PC-9 (cell line): ENCODE measurements around the gene TMEM187.

ENCODE experiments used
- CTCF ChIP-seq: fragments of 200-600 bp; sonication (generic); conservative IDR thresholded peaks from 2 replicates; pipeline ENCODE4 v1.6.1; 2017; ENCODE audit warnings: mixed run types, antibody characterized with exemption, mild to moderate bottlenecking, moderate library complexity
- EZH2 ChIP-seq: fragments of 200-600 bp; sonication (generic); IDR thresholded peaks from 2 replicates; pipeline ENCODE4 v1.8.0; 2017; ENCODE audit warnings: antibody characterized with exemption, low read depth

- no peak for TF ChIP-seq CTCF
- TF ChIP-seq EZH2: no peak
Observed at GRCh38 chrX:153958605-153959004, 13.9 kb upstream of the TMEM187 start.
